Liver (tissue), 3 donors: ENCODE results near the gene BCAN.

Experiments
- ATF3 ChIP-seq: IDR thresholded peaks from 2 replicates; pipeline ENCODE4 v1.6.1; 2016; ENCODE audit warnings: antibody characterized with exemption
- CTCF ChIP-seq: fragments of 150-350 bp; IDR thresholded peaks from 2 replicates; pipeline ENCODE4 v1.5.1; 2017; ENCODE audit warnings: improper control_type of control experiment, low read depth, low read length; ENCODE audit not compliant: missing input control
- EGR1 ChIP-seq, 2 donors: IDR thresholded peaks; 2 replicates each; pipeline ENCODE4 v1.6.1; 2016 to 2018; ENCODE audit warnings: antibody characterized with exemption in 2 of 2, low read depth in 2 of 2
- FOXA1 ChIP-seq: IDR thresholded peaks from 2 replicates; pipeline ENCODE4 v1.6.1; 2016; ENCODE audit warnings: antibody characterized with exemption
- FOXA2 ChIP-seq: IDR thresholded peaks from 2 replicates; pipeline ENCODE4 v1.6.1; 2016; ENCODE audit warnings: antibody characterized with exemption
- HNF4A ChIP-seq, 2 donors: conservative IDR thresholded peaks; 2 replicates each; pipeline ENCODE4 v1.6.1; 2016; ENCODE audit warnings: antibody characterized with exemption in 2 of 2, mild to moderate bottlenecking in 2 of 2
- RAD21 ChIP-seq, 2 donors: IDR thresholded peaks; 2 replicates each; pipeline ENCODE4 v1.6.1; 2016; ENCODE audit warnings: antibody characterized with exemption in 2 of 2, mild to moderate bottlenecking in 2 of 2
- SP1 ChIP-seq: IDR thresholded peaks from 2 replicates; pipeline ENCODE4 v1.6.1; 2018; ENCODE audit warnings: antibody characterized with exemption, mild to moderate bottlenecking
- TAF1 ChIP-seq: conservative IDR thresholded peaks from 2 replicates; pipeline ENCODE4 v1.6.1; 2016; ENCODE audit warnings: antibody characterized with exemption, mild to moderate bottlenecking
- YY1 ChIP-seq: IDR thresholded peaks from 2 replicates; pipeline ENCODE4 v1.6.1; 2016; ENCODE audit warnings: antibody characterized with exemption, mild to moderate bottlenecking
- ZBTB33 ChIP-seq: IDR thresholded peaks from 2 replicates; pipeline ENCODE4 v1.6.1; 2016; ENCODE audit warnings: antibody characterized with exemption
- TF ChIP-seq, protein P1 (sequence below): IDR thresholded peaks from 2 replicates; pipeline ENCODE4 v1.6.1; 2016; ENCODE audit warnings: antibody characterized with exemption, mild to moderate bottlenecking
- TF ChIP-seq, protein P2 (sequence below): IDR thresholded peaks from 2 replicates; pipeline ENCODE4 v1.6.1; 2016; ENCODE audit warnings: antibody characterized with exemption
- donor health status: healthy.
- donor health status: healthy.

GRCh38 chr1:156682166-156682890 is 40.4 kb downstream of the BCAN start:
- TF ChIP-seq CTCF (no peak), ATF3 (no peak), RAD21 (IDR thresholded peaks at IDR 0.05) (no peak), SP1 (no peak), FOXA1 (no peak), TAF1 (no peak), ZBTB33 (no peak), YY1 (no peak), FOXA2 (no peak), HNF4A (conservative IDR thresholded peaks at IDR 0.05) (no peak), EGR1 (IDR thresholded peaks at IDR 0.05; ENCODE audit: low read depth in 2 of 2) (no peak)
- TF ChIP-seq, protein P1, sequence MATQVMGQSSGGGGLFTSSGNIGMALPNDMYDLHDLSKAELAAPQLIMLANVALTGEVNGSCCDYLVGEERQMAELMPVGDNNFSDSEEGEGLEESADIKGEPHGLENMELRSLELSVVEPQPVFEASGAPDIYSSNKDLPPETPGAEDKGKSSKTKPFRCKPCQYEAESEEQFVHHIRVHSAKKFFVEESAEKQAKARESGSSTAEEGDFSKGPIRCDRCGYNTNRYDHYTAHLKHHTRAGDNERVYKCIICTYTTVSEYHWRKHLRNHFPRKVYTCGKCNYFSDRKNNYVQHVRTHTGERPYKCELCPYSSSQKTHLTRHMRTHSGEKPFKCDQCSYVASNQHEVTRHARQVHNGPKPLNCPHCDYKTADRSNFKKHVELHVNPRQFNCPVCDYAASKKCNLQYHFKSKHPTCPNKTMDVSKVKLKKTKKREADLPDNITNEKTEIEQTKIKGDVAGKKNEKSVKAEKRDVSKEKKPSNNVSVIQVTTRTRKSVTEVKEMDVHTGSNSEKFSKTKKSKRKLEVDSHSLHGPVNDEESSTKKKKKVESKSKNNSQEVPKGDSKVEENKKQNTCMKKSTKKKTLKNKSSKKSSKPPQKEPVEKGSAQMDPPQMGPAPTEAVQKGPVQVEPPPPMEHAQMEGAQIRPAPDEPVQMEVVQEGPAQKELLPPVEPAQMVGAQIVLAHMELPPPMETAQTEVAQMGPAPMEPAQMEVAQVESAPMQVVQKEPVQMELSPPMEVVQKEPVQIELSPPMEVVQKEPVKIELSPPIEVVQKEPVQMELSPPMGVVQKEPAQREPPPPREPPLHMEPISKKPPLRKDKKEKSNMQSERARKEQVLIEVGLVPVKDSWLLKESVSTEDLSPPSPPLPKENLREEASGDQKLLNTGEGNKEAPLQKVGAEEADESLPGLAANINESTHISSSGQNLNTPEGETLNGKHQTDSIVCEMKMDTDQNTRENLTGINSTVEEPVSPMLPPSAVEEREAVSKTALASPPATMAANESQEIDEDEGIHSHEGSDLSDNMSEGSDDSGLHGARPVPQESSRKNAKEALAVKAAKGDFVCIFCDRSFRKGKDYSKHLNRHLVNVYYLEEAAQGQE, result no peak
- TF ChIP-seq, protein P2, sequence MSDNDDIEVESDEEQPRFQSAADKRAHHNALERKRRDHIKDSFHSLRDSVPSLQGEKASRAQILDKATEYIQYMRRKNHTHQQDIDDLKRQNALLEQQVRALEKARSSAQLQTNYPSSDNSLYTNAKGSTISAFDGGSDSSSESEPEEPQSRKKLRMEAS, result no peak
